ENCODE measurements around the gene SMPX. TPM values are rescaled to one million over a fixed set of nuclear protein-coding genes. Genes with fewer than 3 reads are reported as not detected.

Gene SMPX
- total and polyA plus RNA-seq, 2 of the 4 experiments (the other 2 are of a cell fraction): not detected

GRCh38 chrX:21733705-21734104, 24.2 kb downstream of the SMPX start:
- no peaks in the 10 kb centered on the region for H3K4me1 ChIP-seq (ENCODE audit: control insufficient read depth, insufficient read depth, low read length)
- no peak overlapping the region for H3K4me2 ChIP-seq (ENCODE audit: low read depth, low read length)
- no peak overlapping the region for H2AK9ac ChIP-seq (replicated peaks; ENCODE audit: low read depth, low read length, poor library complexity)
- no peaks in the 10 kb centered on the region for H3K79me1 ChIP-seq (ENCODE audit: low read depth in 1 of 2, low read length in 2 of 2)
- H3K18ac ChIP-seq (ENCODE audit: low read depth, low read length): no peak overlapping the region
- H4K20me1 ChIP-seq (ENCODE audit: insufficient read depth, low read length): no peaks in the 10 kb centered on the region
- H2BK120ac ChIP-seq (ENCODE audit: low read depth, low read length): no peak overlapping the region
- H3K4me3 ChIP-seq (ENCODE audit: insufficient read depth, low read depth, low read length): no peak overlapping the region
- H2AFZ ChIP-seq (replicated peaks; ENCODE audit: low read length, poor library complexity): no peak overlapping the region
- no peak overlapping the region for H4K91ac ChIP-seq (ENCODE audit: insufficient read depth, low read depth, low read length)
- in situ Hi-C loops (cut with MboI; ENCODE audit: low sequenced_read_pairs) (loop anchor here (10.0 to 25.0 kb wide), 2 partner anchors 1199 to 1471 kb away; partner anchors contain the start of gene RPS6KA3), intact Hi-C loops (cut with micrococcal nuclease) (no loop called here), dilution Hi-C loops (cut with HindIII; ENCODE audit: low sequenced_read_pairs, unreplicated experiment) (no loop called here)
- H4K8ac ChIP-seq (ENCODE audit: low read depth in 2 of 2, low read length in 2 of 2): no peak overlapping the region
- H3K36me3 ChIP-seq (ENCODE audit: control insufficient read depth, insufficient read depth, low read length): no peaks in the 10 kb centered on the region
- no peak overlapping the region for H3K23ac ChIP-seq (ENCODE audit: low read depth, low read length)
- ChIA-PET POLR2A (ENCODE audit: unreplicated experiment) (no interaction called here), CTCF (no interaction called here)
- no peak overlapping the region for H2BK20ac ChIP-seq (ENCODE audit: low read depth, low read length)
- H3K9me1 ChIP-seq (ENCODE audit: insufficient read depth, low read length): no peaks in the 10 kb centered on the region
- no TSS peak for BruUV-seq (replicated peaks)
- no peak overlapping the region for H3K27ac ChIP-seq (ENCODE audit: insufficient read depth, low read length)
- no peak overlapping the region for H2BK15ac ChIP-seq (ENCODE audit: low read depth, low read length)
- no CpG with 5 or more reads among the region's 1 CpG for WGBS, 2 experiments (ENCODE audit: extremely low coverage in 2 of 2, insufficient read length in 1 of 2)
- no peak overlapping the region for H3K14ac ChIP-seq (replicated peaks; ENCODE audit: low read depth, low read length)
- H3K27me3 ChIP-seq (ENCODE audit: control insufficient read depth, insufficient read depth, low read length): peaks cover 3% of the 10 kb centered on the region; the same call in 1 of the 2 replicates
- H3K9me3 ChIP-seq (ENCODE audit: control insufficient read depth, insufficient read depth, low read length): no peaks in the 10 kb centered on the region
- no peak overlapping the region for H3K9ac ChIP-seq (ENCODE audit: low read depth, low read length)
- no peak overlapping the region for H2AK5ac ChIP-seq (ENCODE audit: low read depth, low read length)
- ATAC-seq (ENCODE audit: low read depth): no peak
- DNase-seq: no peak
- TF ChIP-seq POLR2A (IDR thresholded peaks at IDR 0.05; ENCODE audit: low read depth, low read length) (no peak), RCOR1 (IDR thresholded peaks at IDR 0.05; ENCODE audit: insufficient replicate concordance, low read length) (no peak), FOS (IDR thresholded peaks at IDR 0.05; ENCODE audit: low read depth, low read length) (no peak), CTCF (conservative IDR thresholded peaks at IDR 0.05; ENCODE audit: low read depth, low read length) (no peak), CHD1 (IDR thresholded peaks at IDR 0.05; ENCODE audit: low read depth, low read length) (no peak), CEBPB (IDR thresholded peaks at IDR 0.05; ENCODE audit: low read depth, low read length) (no peak), SMC3 (IDR thresholded peaks at IDR 0.05; ENCODE audit: low read depth, low read length) (no peak), BHLHE40 (IDR thresholded peaks at IDR 0.05; ENCODE audit: low read depth, low read length) (no peak), RFX5 (IDR thresholded peaks at IDR 0.05; ENCODE audit: low read depth, low read length) (no peak), USF2 (IDR thresholded peaks at IDR 0.05; ENCODE audit: low read depth, low read length) (no peak), ELK1 (IDR thresholded peaks at IDR 0.05; ENCODE audit: borderline replicate concordance, low read depth, low read length) (no peak), MXI1 (IDR thresholded peaks at IDR 0.05; ENCODE audit: borderline replicate concordance, low read depth, low read length) (no peak), RAD21 (IDR thresholded peaks at IDR 0.05; ENCODE audit: low read length) (no peak)
- no peak overlapping the region for H3K56ac ChIP-seq (ENCODE audit: extremely low read depth, insufficient read depth, low read length)
- no peak overlapping the region for H3K4ac ChIP-seq (ENCODE audit: low read depth, low read length)
- no peak overlapping the region for H2BK5ac ChIP-seq (ENCODE audit: low read depth, low read length, poor library complexity, severe bottlenecking)
- H4K5ac ChIP-seq (ENCODE audit: low read depth, low read length): no peak overlapping the region
